ENCODE results near the gene TRIM47. TPM values are rescaled to one million over a fixed set of nuclear protein-coding genes. Genes with fewer than 3 reads are reported as not detected.

Gene TRIM47
- total RNA-seq, 1 donor from 2014 or later, result 56.5 TPM

DNA sequence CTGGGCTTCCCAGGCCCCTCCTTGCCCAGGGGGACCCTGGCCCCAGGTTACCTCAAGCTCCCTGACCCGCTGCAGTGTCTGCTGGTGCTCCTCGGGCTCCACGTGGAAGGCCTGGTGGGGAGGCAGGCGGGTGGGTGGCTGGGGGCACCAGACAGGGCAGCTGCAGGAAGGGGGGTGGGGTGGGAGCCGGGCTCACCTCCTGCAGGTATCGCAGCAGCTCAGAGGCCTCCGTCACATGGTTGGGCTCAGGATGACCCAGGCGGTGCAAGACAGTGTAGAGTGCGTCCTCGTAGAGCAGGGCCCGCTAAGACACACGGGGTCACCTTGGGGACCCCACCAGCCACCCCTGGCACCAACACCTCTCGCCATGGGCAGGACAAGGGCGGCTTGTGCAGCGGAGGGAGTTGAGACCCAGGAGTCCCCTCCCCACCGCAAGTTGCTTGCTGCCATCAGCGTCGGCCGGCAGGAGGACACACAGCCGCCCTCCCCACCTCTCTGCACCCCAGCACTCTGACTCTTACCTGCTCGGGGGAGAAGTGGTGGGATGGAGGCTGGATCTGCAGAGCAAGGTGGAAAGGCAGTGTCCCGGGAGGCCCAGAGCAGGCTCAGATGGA is 35.3 kb downstream of the TRIM47 start:
- TF ChIP-seq, protein P1, sequence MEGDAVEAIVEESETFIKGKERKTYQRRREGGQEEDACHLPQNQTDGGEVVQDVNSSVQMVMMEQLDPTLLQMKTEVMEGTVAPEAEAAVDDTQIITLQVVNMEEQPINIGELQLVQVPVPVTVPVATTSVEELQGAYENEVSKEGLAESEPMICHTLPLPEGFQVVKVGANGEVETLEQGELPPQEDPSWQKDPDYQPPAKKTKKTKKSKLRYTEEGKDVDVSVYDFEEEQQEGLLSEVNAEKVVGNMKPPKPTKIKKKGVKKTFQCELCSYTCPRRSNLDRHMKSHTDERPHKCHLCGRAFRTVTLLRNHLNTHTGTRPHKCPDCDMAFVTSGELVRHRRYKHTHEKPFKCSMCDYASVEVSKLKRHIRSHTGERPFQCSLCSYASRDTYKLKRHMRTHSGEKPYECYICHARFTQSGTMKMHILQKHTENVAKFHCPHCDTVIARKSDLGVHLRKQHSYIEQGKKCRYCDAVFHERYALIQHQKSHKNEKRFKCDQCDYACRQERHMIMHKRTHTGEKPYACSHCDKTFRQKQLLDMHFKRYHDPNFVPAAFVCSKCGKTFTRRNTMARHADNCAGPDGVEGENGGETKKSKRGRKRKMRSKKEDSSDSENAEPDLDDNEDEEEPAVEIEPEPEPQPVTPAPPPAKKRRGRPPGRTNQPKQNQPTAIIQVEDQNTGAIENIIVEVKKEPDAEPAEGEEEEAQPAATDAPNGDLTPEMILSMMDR (IDR thresholded peaks at IDR 0.05; ENCODE audit: insufficient read depth, low read length, poor library complexity, severe bottlenecking), result no peak
- Histone ChIP-seq H3K4me3 (ENCODE audit: low read depth, low read length) (no peak overlapping the region), H3K27me3 (ENCODE audit: control insufficient read depth, insufficient read depth, low read length) (no peaks in the 10 kb centered on the region), H3K36me3 (ENCODE audit: control insufficient read depth, insufficient read depth, low read length) (peaks cover 1% of the 10 kb centered on the region)
- DNase-seq (ENCODE audit: low read depth), result no peak

DNA sequence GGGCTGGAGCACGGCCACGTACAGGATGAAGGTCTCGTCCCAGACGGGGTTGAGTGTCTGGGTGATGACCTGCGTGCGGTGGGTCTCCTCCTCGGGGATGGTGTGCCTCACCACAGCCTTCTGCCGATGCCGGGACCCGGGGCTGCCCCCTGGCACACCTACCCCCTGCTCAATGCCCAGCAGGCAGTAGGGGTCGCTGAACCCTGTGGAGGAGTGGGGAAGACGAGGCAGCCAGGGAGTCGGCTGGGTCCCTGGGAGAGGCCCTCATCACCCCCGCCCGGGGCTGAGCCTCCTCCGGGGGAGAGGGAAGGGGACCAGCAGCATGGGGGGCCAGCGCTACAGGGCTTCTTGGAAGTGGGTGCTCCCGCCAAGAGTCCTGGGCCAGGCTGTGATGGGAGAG is 36.0 kb downstream of the TRIM47 start:
- Histone ChIP-seq H3K27me3 (ENCODE audit: control insufficient read depth, insufficient read depth, low read length) (no peaks in the 10 kb centered on the region), H3K36me3 (ENCODE audit: control insufficient read depth, insufficient read depth, low read length) (no peaks in the 10 kb centered on the region), H3K4me3 (ENCODE audit: low read depth, low read length) (no peak overlapping the region)
- no peak for DNase-seq (ENCODE audit: low read depth)
- TF ChIP-seq, protein P1 (IDR thresholded peaks at IDR 0.05; ENCODE audit: insufficient read depth, low read length, poor library complexity, severe bottlenecking), result no peak

DNA sequence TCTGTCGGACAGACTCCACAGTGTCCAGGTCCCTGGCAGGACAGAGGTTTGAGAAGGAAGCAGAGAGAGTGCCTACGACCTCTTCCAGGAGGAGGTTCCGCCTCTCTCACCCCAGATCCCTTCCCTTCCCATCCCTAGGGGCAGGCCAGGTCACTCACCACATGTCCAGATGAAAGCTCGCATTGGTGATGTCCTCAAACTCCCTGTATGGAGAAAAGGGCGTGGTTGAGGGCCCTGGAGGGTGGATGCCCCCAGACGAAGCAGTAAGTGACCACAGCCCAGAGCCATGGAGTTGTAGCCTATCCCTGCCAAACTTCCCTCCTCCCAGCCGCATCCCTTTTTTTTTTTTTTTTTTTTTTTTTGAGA is 37.6 kb downstream of the TRIM47 start:
- Histone ChIP-seq H3K36me3 (ENCODE audit: control insufficient read depth, insufficient read depth, low read length) (no peaks in the 10 kb centered on the region), H3K27me3 (ENCODE audit: control insufficient read depth, insufficient read depth, low read length) (no peaks in the 10 kb centered on the region), H3K4me3 (ENCODE audit: low read depth, low read length) (no peak overlapping the region)
- TF ChIP-seq, protein P1 (IDR thresholded peaks at IDR 0.05; ENCODE audit: insufficient read depth, low read length, poor library complexity, severe bottlenecking), result no peak
- DNase-seq (ENCODE audit: low read depth), result no peak

DNA sequence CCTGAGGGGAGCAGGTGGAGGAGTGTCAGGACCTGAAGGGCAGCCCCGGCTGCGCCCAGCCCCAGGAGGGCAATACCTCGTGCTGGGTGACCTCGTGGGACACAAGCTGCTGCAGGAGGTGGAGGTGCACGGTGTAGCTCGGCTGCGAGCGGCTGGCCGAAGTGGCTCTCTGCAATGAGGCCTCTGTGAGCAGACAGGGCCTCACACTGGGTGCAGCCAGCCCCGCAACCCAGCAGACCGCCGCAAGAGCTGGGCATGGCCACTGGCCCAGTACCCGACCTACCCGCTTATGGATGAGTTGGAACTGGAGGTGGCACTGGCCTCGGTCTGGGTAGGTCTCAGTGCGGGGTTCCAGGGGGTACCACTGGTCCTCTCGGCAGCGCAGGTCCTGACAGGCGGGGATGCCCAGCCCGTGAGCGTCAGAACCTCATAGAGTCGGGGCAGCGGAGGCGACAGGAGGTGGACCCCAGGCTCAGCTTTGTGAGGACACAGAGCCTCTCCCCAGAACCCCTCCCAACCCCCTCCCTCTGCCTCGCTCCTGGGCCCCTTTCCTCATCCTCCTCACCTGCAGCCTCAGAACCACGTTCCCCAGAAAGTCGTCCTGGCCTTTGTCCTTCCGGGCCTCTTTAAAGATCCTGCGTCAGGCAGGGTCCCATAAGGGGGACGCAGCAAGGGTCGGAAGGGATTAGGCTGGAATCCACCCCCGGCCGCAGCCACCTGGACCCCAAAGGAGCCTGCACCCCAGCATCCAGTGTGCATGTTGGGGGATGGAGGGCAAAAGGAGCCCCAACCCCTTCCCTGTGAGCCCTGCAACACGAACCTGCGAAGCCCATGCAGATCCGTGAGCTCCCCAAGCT is 38.2 kb downstream of the TRIM47 start:
- H3K4me3 ChIP-seq (ENCODE audit: low read depth, low read length), result no peak overlapping the region
- TF ChIP-seq, protein P1 (IDR thresholded peaks at IDR 0.05; ENCODE audit: insufficient read depth, low read length, poor library complexity, severe bottlenecking), result no peak

DNA sequence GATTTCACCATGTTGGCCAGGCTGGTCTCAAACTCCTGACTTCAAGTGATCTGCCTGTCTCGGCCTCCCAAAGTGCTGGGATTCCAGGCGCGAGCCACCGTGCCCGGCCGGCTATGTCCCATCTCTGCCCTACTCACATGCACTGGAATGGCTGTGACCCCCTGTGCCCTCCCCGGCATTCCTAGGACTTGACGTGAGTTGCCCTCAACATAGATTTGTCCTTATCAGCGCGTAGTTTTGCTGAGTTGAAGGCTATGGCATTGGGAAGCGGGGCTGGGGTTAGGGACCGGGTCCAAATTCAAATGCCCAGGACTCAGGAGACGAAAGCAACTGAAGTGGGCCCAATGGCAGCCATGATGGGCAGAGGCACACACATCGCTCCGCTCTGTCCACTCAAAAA is 40.0 kb downstream of the TRIM47 start:
- no peaks in the 10 kb centered on the region for H3K27me3 ChIP-seq (ENCODE audit: control insufficient read depth, insufficient read depth, low read length)
- no peaks in the 10 kb centered on the region for H3K36me3 ChIP-seq (ENCODE audit: control insufficient read depth, insufficient read depth, low read length)
- no peak overlapping the region for H3K4me3 ChIP-seq (ENCODE audit: low read depth, low read length)
- DNase-seq (ENCODE audit: low read depth), result no peak
- TF ChIP-seq, protein P1 (IDR thresholded peaks at IDR 0.05; ENCODE audit: insufficient read depth, low read length, poor library complexity, severe bottlenecking), result no peak

More for the DNA sequence above, 38.2 kb downstream of the TRIM47 start:
- H3K36me3 ChIP-seq (ENCODE audit: control insufficient read depth, insufficient read depth, low read length), result no peaks in the 10 kb centered on the region
- no peak for DNase-seq (ENCODE audit: low read depth)
- H3K27me3 ChIP-seq (ENCODE audit: control insufficient read depth, insufficient read depth, low read length), result no peaks in the 10 kb centered on the region

All from kidney epithelial cell (primary cell).